ENCODE data around the gene ADAM22. TPM values are rescaled to one million over a fixed set of nuclear protein-coding genes. Genes with fewer than 3 reads are reported as not detected.

Gene ADAM22
- total and polyA plus RNA-seq, 2 of the 4 experiments (the other 2 are of a cell fraction) = 0.03 to 0.18 TPM

DNA sequence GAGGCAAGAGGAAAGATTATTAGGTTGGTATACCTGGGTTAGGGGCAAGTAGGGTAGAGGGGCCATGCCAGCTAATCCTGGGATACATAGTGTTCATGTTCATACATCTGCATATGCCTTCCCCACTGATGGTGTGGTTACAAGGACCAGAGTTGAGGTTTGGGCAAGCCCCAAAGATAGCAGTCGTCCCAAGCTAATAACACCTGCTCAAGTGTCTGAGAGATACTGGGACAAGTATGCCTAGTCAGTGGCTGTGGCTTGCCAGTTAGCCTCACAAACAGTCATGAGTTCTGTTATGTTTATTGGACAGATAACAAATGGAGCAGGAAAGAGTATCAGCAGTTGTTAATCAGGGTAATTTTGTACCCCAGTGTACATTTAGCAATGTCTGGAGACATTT is 139.6 kb downstream of the ADAM22 start:
- whole genome bisulfite sequencing, 2 experiments (ENCODE audit: extremely low coverage in 2 of 2, insufficient read length in 1 of 2) = no CpG with 5 or more reads among the region's 1 CpG
- in situ Hi-C loops (cut with MboI; ENCODE audit: low sequenced_read_pairs) (no loop called here), intact Hi-C loops (cut with micrococcal nuclease) (no loop called here), dilution Hi-C loops (cut with HindIII; ENCODE audit: low sequenced_read_pairs, unreplicated experiment) (no loop called here)
- POLR2A ChIA-PET (ENCODE audit: unreplicated experiment) = no interaction called here
- H3K9ac ChIP-seq (ENCODE audit: low read depth, low read length) = no peak overlapping the region
- H2AK5ac ChIP-seq (ENCODE audit: low read depth, low read length) = no peak overlapping the region
- no peak overlapping the region for H3K18ac ChIP-seq (ENCODE audit: low read depth, low read length)
- H2BK15ac ChIP-seq (ENCODE audit: low read depth, low read length) = no peak overlapping the region
- H3K4me3 ChIP-seq (ENCODE audit: insufficient read depth, low read depth, low read length) = no peak overlapping the region
- no peaks in the 10 kb centered on the region for H3K9me3 ChIP-seq (ENCODE audit: control insufficient read depth, insufficient read depth, low read length)
- no TSS peak for BruUV-seq (replicated peaks)
- DNase-seq (no peak), ATAC-seq (ENCODE audit: low read depth) (no peak)
- no peaks in the 10 kb centered on the region for H3K4me1 ChIP-seq (ENCODE audit: control insufficient read depth, insufficient read depth, low read length)
- no peak for TF ChIP-seq BHLHE40 (IDR thresholded peaks at IDR 0.05; ENCODE audit: low read depth, low read length)
- no peak for TF ChIP-seq FOS (IDR thresholded peaks at IDR 0.05; ENCODE audit: low read depth, low read length)
- TF ChIP-seq CEBPB (IDR thresholded peaks at IDR 0.05; ENCODE audit: low read depth, low read length) = no peak
- TF ChIP-seq NFE2L2 (IDR thresholded peaks at IDR 0.05; ENCODE audit: low read depth, low read length) = no peak
- no peak for TF ChIP-seq RFX5 (IDR thresholded peaks at IDR 0.05; ENCODE audit: low read depth, low read length)
- H4K91ac ChIP-seq (ENCODE audit: insufficient read depth, low read depth, low read length) = no peak overlapping the region
- H2BK120ac ChIP-seq (ENCODE audit: low read depth, low read length) = no peak overlapping the region
- H3K14ac ChIP-seq (replicated peaks; ENCODE audit: low read depth, low read length) = no peak overlapping the region
- no peak overlapping the region for H3K4me2 ChIP-seq (ENCODE audit: low read depth, low read length)
- CTCF ChIA-PET = no interaction called here
- H2BK20ac ChIP-seq (ENCODE audit: low read depth, low read length) = no peak overlapping the region
- H3K27ac ChIP-seq (ENCODE audit: insufficient read depth, low read length) = no peak overlapping the region
- no peak overlapping the region for H4K5ac ChIP-seq (ENCODE audit: low read depth, low read length)
- H2AK9ac ChIP-seq (replicated peaks; ENCODE audit: low read depth, low read length, poor library complexity) = no peak overlapping the region
- H4K8ac ChIP-seq (ENCODE audit: low read depth in 2 of 2, low read length in 2 of 2) = no peak overlapping the region
- no peaks in the 10 kb centered on the region for H3K36me3 ChIP-seq (ENCODE audit: control insufficient read depth, insufficient read depth, low read length)
- H4K20me1 ChIP-seq (ENCODE audit: insufficient read depth, low read length) = no peaks in the 10 kb centered on the region
- no peak overlapping the region for H2BK5ac ChIP-seq (ENCODE audit: low read depth, low read length, poor library complexity, severe bottlenecking)
- no peaks in the 10 kb centered on the region for H3K27me3 ChIP-seq (ENCODE audit: control insufficient read depth, insufficient read depth, low read length)
- no peak overlapping the region for H3K56ac ChIP-seq (ENCODE audit: extremely low read depth, insufficient read depth, low read length)
- H2AFZ ChIP-seq (replicated peaks; ENCODE audit: low read length, poor library complexity) = no peak overlapping the region
- no peak overlapping the region for H3K23ac ChIP-seq (ENCODE audit: low read depth, low read length)
- H3K79me1 ChIP-seq (ENCODE audit: low read depth in 1 of 2, low read length in 2 of 2) = no peaks in the 10 kb centered on the region
- H3K9me1 ChIP-seq (ENCODE audit: insufficient read depth, low read length) = no peaks in the 10 kb centered on the region
- no peak overlapping the region for H3K4ac ChIP-seq (ENCODE audit: low read depth, low read length)

Data from IMR-90 (cell line).